Measurements from ENCODE around the gene TMEM179B.
"Not testable (repeated sequence)": the region's sequence is repeated elsewhere in the genome, so short reads cannot be mapped to it uniquely, and the experiment has no call there.

TMEM179B gene

DNA sequence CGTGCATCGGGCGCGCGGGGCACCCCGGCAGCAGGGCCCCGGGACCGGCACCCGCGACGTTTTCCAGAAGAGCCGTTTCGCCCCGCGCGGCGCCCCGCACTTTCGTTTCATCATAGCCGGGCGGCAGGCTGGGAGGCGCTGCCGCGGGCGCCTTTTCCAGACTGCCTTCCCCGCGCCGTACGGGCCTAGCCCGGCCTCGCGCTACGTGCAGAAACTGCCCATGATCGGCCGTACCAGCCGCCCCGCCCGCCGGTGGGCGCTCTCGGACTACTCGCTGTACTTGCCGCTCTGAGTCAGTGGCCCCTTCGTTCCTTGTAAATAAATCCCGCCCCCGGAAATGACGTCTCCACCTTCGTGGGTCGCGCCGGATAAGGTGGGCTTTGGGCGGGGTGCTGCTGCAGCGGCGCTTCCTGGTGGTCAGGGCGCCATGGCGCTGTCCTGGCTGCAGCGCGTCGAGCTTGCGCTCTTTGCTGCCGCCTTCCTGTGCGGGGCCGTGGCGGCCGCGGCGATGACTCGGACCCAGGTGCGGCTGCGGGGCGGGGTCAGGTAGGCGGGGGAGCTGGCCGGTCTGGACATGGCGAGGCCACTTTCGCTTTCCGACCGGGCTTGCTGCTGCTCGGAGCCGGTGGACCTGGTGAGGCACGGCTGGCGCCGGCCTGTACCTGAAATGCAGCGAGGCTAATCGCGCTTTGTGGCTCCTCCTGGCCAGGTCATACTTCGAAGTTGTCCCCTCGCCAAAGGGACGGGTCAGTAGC is at the start of gene TMEM179B:
TMEM179B (plus strand) TSS at position 398 of the 755 bp plus-strand sequence; CDS start at position 428, 30 bp downstream.
- TF ChIP-seq, protein P1, sequence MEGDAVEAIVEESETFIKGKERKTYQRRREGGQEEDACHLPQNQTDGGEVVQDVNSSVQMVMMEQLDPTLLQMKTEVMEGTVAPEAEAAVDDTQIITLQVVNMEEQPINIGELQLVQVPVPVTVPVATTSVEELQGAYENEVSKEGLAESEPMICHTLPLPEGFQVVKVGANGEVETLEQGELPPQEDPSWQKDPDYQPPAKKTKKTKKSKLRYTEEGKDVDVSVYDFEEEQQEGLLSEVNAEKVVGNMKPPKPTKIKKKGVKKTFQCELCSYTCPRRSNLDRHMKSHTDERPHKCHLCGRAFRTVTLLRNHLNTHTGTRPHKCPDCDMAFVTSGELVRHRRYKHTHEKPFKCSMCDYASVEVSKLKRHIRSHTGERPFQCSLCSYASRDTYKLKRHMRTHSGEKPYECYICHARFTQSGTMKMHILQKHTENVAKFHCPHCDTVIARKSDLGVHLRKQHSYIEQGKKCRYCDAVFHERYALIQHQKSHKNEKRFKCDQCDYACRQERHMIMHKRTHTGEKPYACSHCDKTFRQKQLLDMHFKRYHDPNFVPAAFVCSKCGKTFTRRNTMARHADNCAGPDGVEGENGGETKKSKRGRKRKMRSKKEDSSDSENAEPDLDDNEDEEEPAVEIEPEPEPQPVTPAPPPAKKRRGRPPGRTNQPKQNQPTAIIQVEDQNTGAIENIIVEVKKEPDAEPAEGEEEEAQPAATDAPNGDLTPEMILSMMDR (IDR thresholded peaks at IDR 0.05; ENCODE audit: low read depth, low read length, missing control alignments): peak; percentile 67
- peak; percentile 95 for DNase-seq (ENCODE audit: low read depth)
- peak within 1 kb of the TSS; percentile 82 for H3K4me3 ChIP-seq (ENCODE audit: low read depth, low read length)

GRCh38 chr11:62747475-62748160 is 39.6 kb upstream of the TMEM179B start:
- TF ChIP-seq, protein P1 (IDR thresholded peaks at IDR 0.05; ENCODE audit: low read depth, low read length, missing control alignments): no peak
- no peak overlapping the region for H3K4me3 ChIP-seq (ENCODE audit: low read depth, low read length)
- no peak for DNase-seq (ENCODE audit: low read depth)

- H3K4me3 ChIP-seq (ENCODE audit: low read depth, low read length): not testable (repeated sequence)
Observed at GRCh38 chr11:62749931-62750330, 37.3 kb upstream of the TMEM179B start.

GRCh38 chr11:62752177-62752785 is 34.9 kb upstream of the TMEM179B start:
- TF ChIP-seq, protein P1 (IDR thresholded peaks at IDR 0.05; ENCODE audit: low read depth, low read length, missing control alignments): no peak
- no peak for DNase-seq (ENCODE audit: low read depth)
- H3K4me3 ChIP-seq (ENCODE audit: low read depth, low read length): no peak overlapping the region

More at GRCh38 chr11:62749931-62750330, 37.3 kb upstream of the TMEM179B start:
- not testable (repeated sequence) for DNase-seq (ENCODE audit: low read depth)

GRCh38 chr11:62752994-62753735 is 34.0 kb upstream of the TMEM179B start:
- no peak for DNase-seq (ENCODE audit: low read depth)
- H3K4me3 ChIP-seq (ENCODE audit: low read depth, low read length): peak overlapping the region; percentile 69
- TF ChIP-seq, protein P1 (IDR thresholded peaks at IDR 0.05; ENCODE audit: low read depth, low read length, missing control alignments): no peak

DNA sequence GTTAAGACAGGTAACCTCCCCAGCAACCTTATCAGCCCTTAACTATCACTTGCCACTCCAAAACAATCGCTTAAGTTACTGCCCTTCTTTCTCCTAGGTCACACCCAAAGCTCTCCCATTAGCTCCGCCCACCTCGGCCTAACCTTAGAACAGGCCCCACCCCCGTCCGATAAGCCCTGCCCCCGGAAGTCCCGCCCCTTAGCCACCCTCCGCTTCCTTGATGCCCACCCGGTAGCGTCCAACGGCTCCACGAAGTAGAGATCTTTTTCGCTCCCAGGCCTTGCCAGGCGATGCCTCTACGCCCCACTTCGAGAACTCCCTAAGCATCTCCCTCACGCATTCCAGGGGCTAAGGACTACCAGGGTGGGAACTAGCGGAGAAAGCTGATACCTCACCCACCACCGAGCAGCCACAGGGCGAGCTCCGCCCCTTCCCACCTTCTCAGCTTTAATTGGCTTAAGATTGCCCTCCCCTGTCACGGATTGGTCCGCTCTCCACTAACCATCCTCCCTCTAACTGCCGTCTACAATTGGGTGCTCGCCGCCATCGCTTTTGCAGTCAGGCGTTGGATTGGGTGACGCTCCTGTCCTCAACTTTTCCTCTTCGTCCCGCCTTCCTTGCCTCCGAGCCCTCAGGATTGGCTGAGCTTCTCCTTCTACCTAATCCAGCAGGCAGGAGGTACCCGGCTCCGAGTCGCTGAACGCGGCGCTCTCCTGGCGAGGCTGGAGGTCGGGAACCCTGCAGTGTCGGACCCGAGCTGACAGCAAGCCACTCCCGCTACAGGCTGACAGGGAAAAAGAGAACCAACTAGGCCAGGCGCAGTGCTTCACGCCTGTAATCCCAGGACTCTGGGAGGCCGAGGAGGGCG is 33.2 kb upstream of the TMEM179B start, which contains the start of gene ZBTB3:
ZBTB3 (minus strand) TSS at position 425 of the 868 bp plus-strand sequence. CDS start 496 bp downstream, outside the sequence.
- peak within 1 kb of the TSS; percentile 69 for H3K4me3 ChIP-seq (ENCODE audit: low read depth, low read length)
- TF ChIP-seq, protein P1 (IDR thresholded peaks at IDR 0.05; ENCODE audit: low read depth, low read length, missing control alignments): no peak
- DNase-seq (ENCODE audit: low read depth): peak; percentile 100
